ENCODE data around the gene SLC39A8. TPM values are rescaled to one million over a fixed set of nuclear protein-coding genes. Genes with fewer than 3 reads are reported as not detected.
"Not testable (repeated sequence)": the region's sequence is repeated elsewhere in the genome, so short reads cannot be mapped to it uniquely, and the experiment has no call there.

The SLC39A8 gene
- total RNA-seq, 1 donor from 2014 or later: 6.6 TPM

DNA sequence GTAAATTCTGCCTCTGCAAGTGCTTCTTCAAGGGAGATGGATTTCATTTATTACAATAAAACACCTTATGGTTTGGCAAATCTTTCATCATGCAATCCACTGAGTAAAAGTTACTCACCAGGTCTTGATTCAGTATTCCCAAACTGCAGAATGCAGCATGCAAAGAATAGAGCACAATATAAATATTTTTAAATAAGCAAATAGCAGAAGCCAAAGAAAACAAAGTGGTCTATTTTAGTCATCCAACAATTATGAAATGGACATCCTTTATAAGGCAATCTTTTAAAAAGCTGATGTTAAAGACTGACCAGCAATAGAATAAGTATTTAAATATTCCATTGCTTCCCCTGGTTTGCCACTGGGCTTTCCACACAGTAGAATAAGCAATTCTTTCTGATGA, 59.5 kb downstream of the SLC39A8 start:
- no peak for DNase-seq (ENCODE audit: low read depth)
- H3K4me3 ChIP-seq (ENCODE audit: low read depth, low read length): no peak overlapping the region
- TF ChIP-seq, protein P1, sequence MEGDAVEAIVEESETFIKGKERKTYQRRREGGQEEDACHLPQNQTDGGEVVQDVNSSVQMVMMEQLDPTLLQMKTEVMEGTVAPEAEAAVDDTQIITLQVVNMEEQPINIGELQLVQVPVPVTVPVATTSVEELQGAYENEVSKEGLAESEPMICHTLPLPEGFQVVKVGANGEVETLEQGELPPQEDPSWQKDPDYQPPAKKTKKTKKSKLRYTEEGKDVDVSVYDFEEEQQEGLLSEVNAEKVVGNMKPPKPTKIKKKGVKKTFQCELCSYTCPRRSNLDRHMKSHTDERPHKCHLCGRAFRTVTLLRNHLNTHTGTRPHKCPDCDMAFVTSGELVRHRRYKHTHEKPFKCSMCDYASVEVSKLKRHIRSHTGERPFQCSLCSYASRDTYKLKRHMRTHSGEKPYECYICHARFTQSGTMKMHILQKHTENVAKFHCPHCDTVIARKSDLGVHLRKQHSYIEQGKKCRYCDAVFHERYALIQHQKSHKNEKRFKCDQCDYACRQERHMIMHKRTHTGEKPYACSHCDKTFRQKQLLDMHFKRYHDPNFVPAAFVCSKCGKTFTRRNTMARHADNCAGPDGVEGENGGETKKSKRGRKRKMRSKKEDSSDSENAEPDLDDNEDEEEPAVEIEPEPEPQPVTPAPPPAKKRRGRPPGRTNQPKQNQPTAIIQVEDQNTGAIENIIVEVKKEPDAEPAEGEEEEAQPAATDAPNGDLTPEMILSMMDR (conservative IDR thresholded peaks at IDR 0.05; ENCODE audit: low read depth, low read length): no peak

DNA sequence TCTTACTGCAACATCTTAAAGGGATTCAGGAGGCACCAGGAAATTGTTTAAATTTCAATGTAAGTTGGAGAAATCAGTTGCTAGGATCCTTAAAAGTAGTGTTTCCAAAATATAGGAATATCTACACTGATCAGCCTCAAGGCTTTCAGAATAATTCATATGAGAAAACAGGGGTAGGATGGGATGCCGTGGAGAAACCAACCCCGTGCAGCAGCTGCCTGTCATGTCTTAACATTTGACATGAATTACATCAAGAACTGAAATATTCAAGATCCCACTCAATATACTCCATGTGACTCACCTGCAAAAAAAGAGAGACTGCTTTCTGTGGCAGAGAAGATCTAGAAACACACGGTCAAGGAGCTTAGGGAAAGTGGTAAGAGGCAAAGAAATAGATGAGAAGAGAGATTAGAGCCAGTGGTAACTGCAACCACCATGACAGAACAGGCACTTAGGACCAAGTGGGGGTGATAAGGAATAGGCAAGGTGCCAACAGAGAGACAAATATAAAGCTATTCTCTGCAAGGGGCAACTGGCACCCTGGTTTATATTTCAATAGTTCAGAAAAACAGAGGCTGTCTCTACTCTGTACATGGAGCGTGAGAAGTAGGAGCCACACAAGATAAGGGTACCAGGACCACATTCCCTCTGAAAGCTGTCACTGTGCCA, 64.0 kb downstream of the SLC39A8 start:
- TF ChIP-seq, protein P1 (conservative IDR thresholded peaks at IDR 0.05; ENCODE audit: low read depth, low read length): no peak
- DNase-seq (ENCODE audit: low read depth): no peak
- H3K4me3 ChIP-seq (ENCODE audit: low read depth, low read length): no peak overlapping the region

DNA sequence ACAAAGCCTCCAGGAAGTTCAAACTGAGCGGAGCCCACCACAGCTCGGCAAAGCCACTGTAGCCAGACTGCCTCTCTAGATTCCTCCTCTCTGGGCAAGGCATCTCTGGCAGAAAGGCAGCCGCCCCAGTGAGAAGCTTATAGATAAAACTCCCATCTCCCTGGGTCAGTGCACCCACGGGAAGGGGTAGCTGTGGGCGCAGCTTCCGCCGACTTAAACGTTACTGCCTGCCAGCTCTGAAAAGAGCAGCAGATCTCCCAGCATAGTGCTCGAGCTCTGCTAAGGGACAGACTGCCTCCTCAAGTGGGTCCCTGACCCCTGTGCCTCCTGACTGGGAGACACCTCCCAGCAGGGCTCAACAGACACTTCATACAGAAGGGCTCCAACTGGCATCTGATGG, 72.0 kb downstream of the SLC39A8 start:
- DNase-seq (ENCODE audit: low read depth); H3K4me3 ChIP-seq (ENCODE audit: low read depth, low read length): not testable (repeated sequence)

DNA sequence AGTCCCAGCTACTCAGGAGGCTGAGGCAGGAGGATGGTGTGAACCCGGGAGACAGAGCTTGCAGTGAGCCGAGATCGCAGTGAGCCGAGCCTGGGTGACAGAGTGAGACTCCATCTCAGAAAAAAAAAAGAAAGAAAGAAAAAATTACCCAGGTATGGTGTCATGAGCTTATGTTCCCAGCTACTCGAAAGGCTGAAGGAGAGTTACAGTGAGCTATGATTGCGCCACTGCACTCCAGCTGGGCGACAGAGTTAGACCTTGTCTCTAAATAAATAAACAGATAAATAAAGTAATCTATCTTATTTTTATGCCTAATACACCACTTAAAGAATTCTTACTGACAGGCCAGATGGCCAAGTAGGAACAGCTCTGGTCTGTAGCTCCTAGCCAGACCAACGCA, 73.0 kb downstream of the SLC39A8 start:
- no peak overlapping the region for H3K4me3 ChIP-seq (ENCODE audit: low read depth, low read length)
- TF ChIP-seq, protein P1 (conservative IDR thresholded peaks at IDR 0.05; ENCODE audit: low read depth, low read length): no peak

DNA sequence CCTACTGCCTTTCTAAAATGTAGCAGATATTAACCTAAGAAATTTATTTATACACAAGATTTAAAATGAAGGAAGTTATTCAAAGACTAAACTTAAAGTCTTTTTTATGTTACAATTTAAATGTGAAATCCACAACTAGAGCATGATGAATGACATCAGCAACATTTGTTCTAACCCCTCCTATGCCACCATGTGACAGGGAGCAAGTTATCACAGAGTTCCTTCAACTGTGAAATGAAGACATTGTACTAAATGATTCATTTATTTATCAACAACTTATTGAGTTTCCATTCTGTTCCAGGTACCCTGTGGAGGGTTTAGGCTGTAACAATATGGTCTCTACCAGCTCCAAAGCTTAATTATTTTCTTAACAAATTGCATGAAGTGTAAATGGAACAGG, 76.9 kb downstream of the SLC39A8 start:
- H3K4me3 ChIP-seq (ENCODE audit: low read depth, low read length): no peak overlapping the region
- peak; percentile 25 for DNase-seq (ENCODE audit: low read depth)
- TF ChIP-seq, protein P1 (conservative IDR thresholded peaks at IDR 0.05; ENCODE audit: low read depth, low read length): no peak

More for the DNA sequence above, 73.0 kb downstream of the SLC39A8 start:
- no peak for DNase-seq (ENCODE audit: low read depth)

DNA sequence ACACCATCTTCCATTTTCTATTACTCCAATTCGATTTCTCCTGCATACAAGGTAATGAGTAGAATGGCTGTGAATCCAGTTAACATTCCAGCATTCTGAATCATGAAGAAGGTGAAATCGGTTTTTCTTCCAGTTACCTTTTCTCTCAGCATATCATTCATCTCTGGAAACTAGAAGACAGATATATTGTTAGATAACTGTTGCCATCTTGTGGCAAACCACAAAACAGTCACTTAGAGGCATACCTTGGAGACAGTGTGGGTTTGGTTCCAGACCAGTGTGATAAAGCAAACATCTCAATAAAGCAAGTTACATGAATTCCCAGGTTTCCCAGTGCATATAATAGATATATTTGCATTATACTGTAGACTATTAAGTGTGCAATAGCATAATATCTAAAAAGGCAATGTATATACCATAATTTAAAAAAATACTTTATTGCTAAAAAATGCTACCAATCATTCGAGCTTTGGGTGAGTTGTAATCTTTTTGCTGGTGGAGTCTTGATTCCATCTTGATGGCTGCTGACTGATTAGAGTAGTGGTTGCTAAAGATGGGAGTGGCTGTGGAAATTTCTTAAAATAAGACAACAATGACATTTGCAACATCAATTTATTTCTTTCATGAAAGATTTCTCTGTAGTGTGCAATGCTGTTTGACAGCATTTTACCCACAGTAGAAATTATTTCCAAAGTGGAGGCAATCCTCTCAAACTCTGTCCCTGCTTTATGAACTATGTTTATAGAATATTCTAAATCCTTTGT, 82.1 kb downstream of the SLC39A8 start:
- DNase-seq (ENCODE audit: low read depth): peak; percentile 46
- TF ChIP-seq, protein P1 (conservative IDR thresholded peaks at IDR 0.05; ENCODE audit: low read depth, low read length): peak; percentile 72
- H3K4me3 ChIP-seq (ENCODE audit: low read depth, low read length): no peak overlapping the region

DNA sequence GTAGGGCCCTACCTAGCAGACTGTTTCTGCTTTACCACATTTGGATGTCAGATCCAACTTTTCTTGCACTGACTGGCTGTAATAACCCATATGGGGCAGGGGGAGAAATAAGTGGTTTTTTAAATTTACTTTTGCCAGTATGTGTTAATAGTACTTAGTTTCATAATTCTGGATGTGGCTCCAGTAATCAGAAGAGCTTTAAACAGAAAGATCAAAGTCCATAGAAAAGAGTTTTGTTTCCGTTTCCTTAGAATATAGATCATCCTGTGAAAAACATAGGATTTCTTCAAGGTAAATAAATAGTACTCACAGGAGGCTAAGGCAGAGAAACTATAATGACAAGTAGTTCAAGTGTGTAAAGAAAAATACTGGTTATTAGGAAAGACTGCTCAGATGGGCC, 85.6 kb downstream of the SLC39A8 start:
- no peak for DNase-seq (ENCODE audit: low read depth)
- H3K4me3 ChIP-seq (ENCODE audit: low read depth, low read length): no peak overlapping the region
- TF ChIP-seq, protein P1 (conservative IDR thresholded peaks at IDR 0.05; ENCODE audit: low read depth, low read length): no peak

Measured in epithelial cell of proximal tubule (primary cell).